HCT116 (cell line): ENCODE results near the gene DYNC2I2.
A peak's percentile ranks its signal among the peaks of the same experiment; 100 is the strongest.

Experiments
- CEBPB ChIP-seq: IDR thresholded peaks from 2 replicates; pipeline ENCODE4 v1.6.1; 2012; ENCODE audit warnings: low read depth
- EGR1 ChIP-seq: IDR thresholded peaks from 2 replicates; pipeline ENCODE4 v1.6.1; 2012; ENCODE audit warnings: low read depth
- EZH2 ChIP-seq: fragments of 200-600 bp; sonication (generic); IDR thresholded peaks from 2 replicates; pipeline ENCODE4 v1.6.1; 2017; ENCODE audit warnings: antibody characterized with exemption, mixed run types
- POLR2A ChIP-seq: IDR thresholded peaks from 2 replicates; pipeline ENCODE4 v1.7.0; 2011; ENCODE audit warnings: borderline replicate concordance; ENCODE audit not compliant: insufficient read depth, insufficient read length; ENCODE audit errors: extremely low read depth
- RAD21 ChIP-seq: IDR thresholded peaks from 2 replicates; pipeline ENCODE4 v1.6.1; 2012; ENCODE audit warnings: low read depth, mild to moderate bottlenecking
- SP1 ChIP-seq: IDR thresholded peaks from 2 replicates; pipeline ENCODE4 v1.6.1; 2012; ENCODE audit warnings: low read depth
- SRF ChIP-seq: IDR thresholded peaks from 2 replicates; pipeline ENCODE4 v1.6.1; 2012; ENCODE audit warnings: low read depth
- YY1 ChIP-seq: IDR thresholded peaks from 2 replicates; pipeline ENCODE4 v1.6.1; 2011; ENCODE audit warnings: low read length, low read depth, moderate library complexity, mild to moderate bottlenecking; ENCODE audit not compliant: insufficient replicate concordance; ENCODE audit errors: extremely low read depth
- ZNF274 ChIP-seq: fragments of 200-500 bp; sonication (Bioruptor generic); IDR thresholded peaks from 2 replicates; pipeline ENCODE4 v1.6.1; 2014; ENCODE audit warnings: mild to moderate bottlenecking, low read depth, low read length, inconsistent platforms
- TF ChIP-seq, protein P1 (sequence below), 3 experiments: fragments of 200-600 bp in 1 of 3; sonication (generic) in 1 of 3; IDR thresholded peaks in 2 of 3; conservative IDR thresholded peaks in 1 of 3; 2 replicates each; pipeline ENCODE4 v1.5.1; 2012 to 2017; ENCODE audit warnings: low read depth in 2 of 3, low read length in 2 of 3, antibody characterized with exemption in 1 of 3, borderline replicate concordance in 1 of 3, control low read depth in 1 of 3, mild to moderate bottlenecking in 1 of 3, mixed read lengths in 1 of 3, mixed run types in 1 of 3, moderate library complexity in 1 of 3; ENCODE audit not compliant: insufficient read depth in 1 of 3
- TF ChIP-seq, protein P2 (sequence below): IDR thresholded peaks from 2 replicates; pipeline ENCODE4 v1.6.1; 2012; ENCODE audit warnings: low read depth
- TF ChIP-seq, protein P3 (sequence below): IDR thresholded peaks from 2 replicates; pipeline ENCODE4 v1.6.1; 2012
- TF ChIP-seq, protein P4 (sequence below): IDR thresholded peaks from 2 replicates; pipeline ENCODE4 v1.6.1; 2012

GRCh38 chr9:128684325-128685199 is 27.9 kb upstream of the DYNC2I2 start:
- TF ChIP-seq, protein P1, sequence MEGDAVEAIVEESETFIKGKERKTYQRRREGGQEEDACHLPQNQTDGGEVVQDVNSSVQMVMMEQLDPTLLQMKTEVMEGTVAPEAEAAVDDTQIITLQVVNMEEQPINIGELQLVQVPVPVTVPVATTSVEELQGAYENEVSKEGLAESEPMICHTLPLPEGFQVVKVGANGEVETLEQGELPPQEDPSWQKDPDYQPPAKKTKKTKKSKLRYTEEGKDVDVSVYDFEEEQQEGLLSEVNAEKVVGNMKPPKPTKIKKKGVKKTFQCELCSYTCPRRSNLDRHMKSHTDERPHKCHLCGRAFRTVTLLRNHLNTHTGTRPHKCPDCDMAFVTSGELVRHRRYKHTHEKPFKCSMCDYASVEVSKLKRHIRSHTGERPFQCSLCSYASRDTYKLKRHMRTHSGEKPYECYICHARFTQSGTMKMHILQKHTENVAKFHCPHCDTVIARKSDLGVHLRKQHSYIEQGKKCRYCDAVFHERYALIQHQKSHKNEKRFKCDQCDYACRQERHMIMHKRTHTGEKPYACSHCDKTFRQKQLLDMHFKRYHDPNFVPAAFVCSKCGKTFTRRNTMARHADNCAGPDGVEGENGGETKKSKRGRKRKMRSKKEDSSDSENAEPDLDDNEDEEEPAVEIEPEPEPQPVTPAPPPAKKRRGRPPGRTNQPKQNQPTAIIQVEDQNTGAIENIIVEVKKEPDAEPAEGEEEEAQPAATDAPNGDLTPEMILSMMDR (IDR thresholded peaks at IDR 0.05 in 2 of 3, conservative IDR thresholded peaks at IDR 0.05 in 1 of 3; ENCODE audit: borderline replicate concordance in 1 of 3, insufficient read depth in 1 of 3, low read depth in 2 of 3, low read length in 2 of 3) = no peak
- TF ChIP-seq EGR1 (no peak), POLR2A (peak; percentile 93), SP1 (no peak), SRF (no peak), CEBPB (no peak), RAD21 (no peak), EZH2 (no peak), YY1 (peak; percentile 46), ZNF274 (no peak)
- TF ChIP-seq, protein P2, sequence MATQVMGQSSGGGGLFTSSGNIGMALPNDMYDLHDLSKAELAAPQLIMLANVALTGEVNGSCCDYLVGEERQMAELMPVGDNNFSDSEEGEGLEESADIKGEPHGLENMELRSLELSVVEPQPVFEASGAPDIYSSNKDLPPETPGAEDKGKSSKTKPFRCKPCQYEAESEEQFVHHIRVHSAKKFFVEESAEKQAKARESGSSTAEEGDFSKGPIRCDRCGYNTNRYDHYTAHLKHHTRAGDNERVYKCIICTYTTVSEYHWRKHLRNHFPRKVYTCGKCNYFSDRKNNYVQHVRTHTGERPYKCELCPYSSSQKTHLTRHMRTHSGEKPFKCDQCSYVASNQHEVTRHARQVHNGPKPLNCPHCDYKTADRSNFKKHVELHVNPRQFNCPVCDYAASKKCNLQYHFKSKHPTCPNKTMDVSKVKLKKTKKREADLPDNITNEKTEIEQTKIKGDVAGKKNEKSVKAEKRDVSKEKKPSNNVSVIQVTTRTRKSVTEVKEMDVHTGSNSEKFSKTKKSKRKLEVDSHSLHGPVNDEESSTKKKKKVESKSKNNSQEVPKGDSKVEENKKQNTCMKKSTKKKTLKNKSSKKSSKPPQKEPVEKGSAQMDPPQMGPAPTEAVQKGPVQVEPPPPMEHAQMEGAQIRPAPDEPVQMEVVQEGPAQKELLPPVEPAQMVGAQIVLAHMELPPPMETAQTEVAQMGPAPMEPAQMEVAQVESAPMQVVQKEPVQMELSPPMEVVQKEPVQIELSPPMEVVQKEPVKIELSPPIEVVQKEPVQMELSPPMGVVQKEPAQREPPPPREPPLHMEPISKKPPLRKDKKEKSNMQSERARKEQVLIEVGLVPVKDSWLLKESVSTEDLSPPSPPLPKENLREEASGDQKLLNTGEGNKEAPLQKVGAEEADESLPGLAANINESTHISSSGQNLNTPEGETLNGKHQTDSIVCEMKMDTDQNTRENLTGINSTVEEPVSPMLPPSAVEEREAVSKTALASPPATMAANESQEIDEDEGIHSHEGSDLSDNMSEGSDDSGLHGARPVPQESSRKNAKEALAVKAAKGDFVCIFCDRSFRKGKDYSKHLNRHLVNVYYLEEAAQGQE = no peak
- TF ChIP-seq, protein P3, sequence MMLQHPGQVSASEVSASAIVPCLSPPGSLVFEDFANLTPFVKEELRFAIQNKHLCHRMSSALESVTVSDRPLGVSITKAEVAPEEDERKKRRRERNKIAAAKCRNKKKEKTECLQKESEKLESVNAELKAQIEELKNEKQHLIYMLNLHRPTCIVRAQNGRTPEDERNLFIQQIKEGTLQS = no peak
- TF ChIP-seq, protein P4, sequence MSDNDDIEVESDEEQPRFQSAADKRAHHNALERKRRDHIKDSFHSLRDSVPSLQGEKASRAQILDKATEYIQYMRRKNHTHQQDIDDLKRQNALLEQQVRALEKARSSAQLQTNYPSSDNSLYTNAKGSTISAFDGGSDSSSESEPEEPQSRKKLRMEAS = no peak
